K562 (cell line): ENCODE measurements around the gene SEZ6. TPM values are rescaled to one million over a fixed set of nuclear protein-coding genes. Genes with fewer than 3 reads are reported as not detected.

Source experiments
- ATAC-seq: fragments of 200-7000 bp; cut with Tn5 transposase; 3 replicates; pipeline ENCODE4 v1.9.1; 2020; ENCODE audit warnings: moderate library complexity
- BruUV-seq: library from RNA; stranded (reverse); fragments of 400-500 nt; replicated peaks from 2 replicates; lab custom pipeline; 2021; lab: Mats Ljungman, UMichigan
- CTCF ChIA-PET: fragments of 300-600 bp; formaldehyde crosslinking; extraction: SDS; loops from one replicate; lab custom pipeline; 2021; ENCODE audit warnings: low intra/inter-chr PET ratio; lab: Yijun Ruan, JAX
- POLR2A ChIA-PET: fragments of 300-600, 350-650 bp; sonication (Branson Sonifier 250); formaldehyde crosslinking; extraction: SDS; loops from one replicate; lab custom pipeline; 2021; ENCODE audit warnings: antibody characterized with exemption, inconsistent platforms; lab: Yijun Ruan, JAX
- DNase-seq, 4 experiments: peaks; one replicate each; pipeline versions ENCODE4 v3.0.0 to v3.0.0-alpha.2; 2011 to 2018; ENCODE audit warnings: low spot score in 3 of 4, mixed read lengths in 3 of 4; ENCODE audit errors: extremely low read depth in 1 of 4
- FAIRE-seq: peaks from 2 replicates; lab custom pipeline; 2011; peaks lifted over from hg19 to GRCh38; lab: Jason Lieb, UNC
- H2AFZ ChIP-seq: 2 replicates; pipeline ENCODE4 v1.6.0; 2011; ENCODE audit warnings: low read depth, low read length, control low read depth, inconsistent platforms
- H3K27ac ChIP-seq: fragments of 200-600 bp; 3 replicates; pipeline ENCODE4 v1.8.0; 2011; ENCODE audit warnings: low read depth, mild to moderate bottlenecking, control low read depth, inconsistent platforms, low read length, moderate library complexity, mixed read lengths; ENCODE audit errors: extremely low read depth
- H3K27me3 ChIP-seq, 2 experiments: fragments of 300-600 bp in 1 of 2; 2 replicates in 1 of 2; 3 replicates in 1 of 2; pipeline versions ENCODE4 v1.6.0 to v1.8.0; 2011; ENCODE audit warnings: inconsistent platforms in 2 of 2, low read length in 2 of 2, mild to moderate bottlenecking in 1 of 2, mixed read lengths in 1 of 2, moderate library complexity in 1 of 2; ENCODE audit not compliant: control insufficient read depth in 2 of 2, insufficient read depth in 2 of 2
- H3K36me3 ChIP-seq: fragments of 300-600 bp; 3 replicates; pipeline ENCODE4 v1.8.0; 2011; ENCODE audit warnings: mild to moderate bottlenecking, low read length, inconsistent platforms; ENCODE audit not compliant: control insufficient read depth, insufficient read depth
- H3K4me1 ChIP-seq, 2 experiments: fragments of 200-600 bp in 1 of 2; replicated peaks in 1 of 2; 2 replicates in 1 of 2; 3 replicates in 1 of 2; pipeline versions ENCODE4 v1.5.1 to v1.8.0; 2011; ENCODE audit warnings: inconsistent platforms in 2 of 2, low read length in 2 of 2, mild to moderate bottlenecking in 1 of 2, mixed read lengths in 1 of 2, moderate library complexity in 1 of 2; ENCODE audit not compliant: control insufficient read depth in 2 of 2, insufficient read depth in 2 of 2
- H3K4me2 ChIP-seq: 2 replicates; pipeline ENCODE4 v1.6.1; 2011; ENCODE audit warnings: low read length, control low read depth, inconsistent platforms, mixed read lengths; ENCODE audit not compliant: insufficient read depth
- H3K4me3 ChIP-seq: fragments of 200-600 bp; sonication (generic), shearing (Covaris generic); 2 replicates; pipeline ENCODE4 v1.5.1; 2016; ENCODE audit warnings: control low read depth, inconsistent platforms
- H3K79me2 ChIP-seq: fragments of 200-600 bp; 3 replicates; pipeline ENCODE4 v1.8.0; 2011; ENCODE audit warnings: low read length, inconsistent platforms; ENCODE audit not compliant: control insufficient read depth, insufficient read depth
- H3K9ac ChIP-seq, 2 experiments: 2 replicates each; pipeline versions ENCODE4 v1.6.0 to v1.6.1; 2011; ENCODE audit warnings: low read depth in 2 of 2, low read length in 2 of 2, control low read depth in 1 of 2, inconsistent platforms in 1 of 2, mild to moderate bottlenecking in 1 of 2, mixed read lengths in 1 of 2; ENCODE audit not compliant: insufficient read depth in 1 of 2
- H3K9me1 ChIP-seq: one replicate; pipeline ENCODE4 v1.6.0; 2011; ENCODE audit warnings: inconsistent platforms, mild to moderate bottlenecking, low read length, moderate library complexity; ENCODE audit not compliant: control insufficient read depth, insufficient read depth
- H3K9me3 ChIP-seq: replicated peaks from 2 replicates; pipeline ENCODE4 v1.5.1; 2011; ENCODE audit warnings: low read depth, low read length, inconsistent platforms; ENCODE audit not compliant: control insufficient read depth, insufficient read depth
- H4K20me1 ChIP-seq: replicated peaks from 2 replicates; pipeline ENCODE4 v1.6.1; 2011; ENCODE audit warnings: low read length, inconsistent platforms, mixed read lengths; ENCODE audit not compliant: control insufficient read depth, insufficient read depth
- HNRNPK ChIP-seq: fragments of 200-400 bp; formaldehyde crosslinking; IDR thresholded peaks from one replicate; pipeline ENCODE4 v1.6.1; 2018; ENCODE audit warnings: mild to moderate bottlenecking, low read depth, low read length; ENCODE audit not compliant: poor library complexity, severe bottlenecking
- SAP30 ChIP-seq: fragments of 200-600 bp; sonication (generic); IDR thresholded peaks from 2 replicates; pipeline ENCODE4 v1.6.1; 2012; ENCODE audit warnings: borderline replicate concordance, low read depth, mild to moderate bottlenecking, moderate library complexity, low read length, control low read depth, inconsistent platforms; ENCODE audit not compliant: insufficient read depth, poor library complexity, severe bottlenecking
- SREBF2 ChIP-seq: sonication (generic); formaldehyde crosslinking; IDR thresholded peaks from 2 replicates; pipeline ENCODE4 v1.4.0; 2020; ENCODE audit warnings: mild to moderate bottlenecking, missing genetic modification reagents
- TAL1 ChIP-seq: fragments of 450-650 bp; IDR thresholded peaks from 2 replicates; pipeline ENCODE4 v1.6.1; 2016; ENCODE audit warnings: mild to moderate bottlenecking
- TFAM ChIP-seq: fragments of 250-450 bp; sonication (Bioruptor Pico); conservative IDR thresholded peaks from 2 replicates; pipeline ENCODE4 v1.5.0; 2021; ENCODE audit warnings: mild to moderate bottlenecking, moderate library complexity
- ZNF347 ChIP-seq: fragments of 450-650 bp; formaldehyde crosslinking; IDR thresholded peaks from 2 replicates; pipeline ENCODE4 v1.4.0; 2020; ENCODE audit warnings: low read depth, mild to moderate bottlenecking, moderate library complexity
- WGBS: fragments of 100-300 bp; shearing (Covaris generic); methylation state at CpG from one replicate; pipeline ENCODE4 v1.1.6; 2016; ENCODE audit warnings: low coverage, mixed read lengths; ENCODE audit not compliant: insufficient coverage; ENCODE audit errors: missing lambda C conversion rate; 5-methylcytosine and 5-hydroxymethylcytosine counted together
- in situ Hi-C: fragments of 300-500 bp; cut with MboI; formaldehyde crosslinking; loops from 4 replicates; pipeline ENCODE4 v1.15.0; 2018; ENCODE audit warnings: inconsistent platforms, mixed read lengths
- intact Hi-C: fragments of 100-400 bp; cut with micrococcal nuclease; formaldehyde crosslinking; loops from 2 replicates; pipeline ENCODE4 v1.14.2; 2022
- polyA plus RNA-seq, 8 experiments: library from polyadenylated mRNA; depleted of rRNA in 4 of 8; stranded (reverse) in 5 of 8; unstranded in 3 of 8; fragments of >200 nt; fragmentation: Nextera tagmentation in 2 of 8; fragmentation: Illumina TruSeq in 1 of 8; extraction: Ambion mirVana in 2 of 8; extraction: Trizol in 1 of 8; gene quantifications; 2 replicates each; pipeline versions ENCODE4 v1.2.1 to v1.2.3, GENCODE V29; 2011 to 2014; ENCODE audit warnings: inconsistent platforms in 1 of 8, missing spikeins in 1 of 8
- total RNA-seq, 7 experiments: library from RNA; depleted of rRNA in 6 of 7; stranded (reverse); fragments of >200 nt in 6 of 7; fragmentation: Illumina TruSeq in 2 of 7; extraction: Trizol in 2 of 7; gene quantifications; 2 replicates each; pipeline versions ENCODE4 v1.2.1 to v1.2.3, GENCODE V29; 2011 to 2021; ENCODE audit warnings: low replicate concordance in 1 of 7
- TF ChIP-seq, protein P1 (sequence below), 2 experiments: fragments of 200-800 bp in 1 of 2; sonication (Bioruptor generic) in 1 of 2; sonication (generic) in 1 of 2; formaldehyde crosslinking in 1 of 2; IDR thresholded peaks in 1 of 2; conservative IDR thresholded peaks in 1 of 2; 2 replicates each; pipeline versions ENCODE4 v1.5.0 to v1.6.1; 2016 to 2020; ENCODE audit warnings: missing compliant biosample characterization in 1 of 2, missing genetic modification characterization in 1 of 2, missing genetic modification reagents in 1 of 2
- TF ChIP-seq, protein P2 (sequence below): sonication (generic); formaldehyde crosslinking; IDR thresholded peaks from 2 replicates; pipeline ENCODE4 v1.8.0; 2022; ENCODE audit warnings: mild to moderate bottlenecking, missing genetic modification reagents
- TF ChIP-seq, protein P3 (sequence below): sonication (generic); formaldehyde crosslinking; IDR thresholded peaks from 2 replicates; pipeline ENCODE4 v1.5.0; 2020; ENCODE audit warnings: missing genetic modification reagents

The SEZ6 gene
- total and polyA plus RNA-seq, 9 of the 15 experiments (the other 6 are each of a cell fraction or from before 2014, with no cell fraction given), result not detected

DNA sequence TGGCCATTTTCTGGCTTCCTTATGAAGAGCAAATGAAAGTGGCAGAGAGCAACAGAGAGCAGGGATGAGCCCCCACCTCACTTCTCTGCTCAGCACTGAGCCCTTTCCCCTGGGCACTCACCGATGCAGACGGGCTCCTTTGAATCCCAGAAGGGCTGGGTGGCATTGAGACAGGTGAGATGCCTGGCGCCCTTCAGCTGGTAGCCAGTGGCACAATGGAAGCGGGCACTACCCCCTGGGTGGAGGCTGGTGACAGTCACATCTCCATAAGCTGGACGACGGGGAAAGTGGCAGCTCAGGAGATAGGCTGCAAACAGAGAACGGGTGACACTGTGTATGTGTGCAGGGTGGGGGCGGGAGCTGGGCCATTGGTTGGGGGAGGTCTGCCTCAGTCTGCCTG, 42.0 kb downstream of the SEZ6 start (continued):
- TF ChIP-seq SAP30, result no peak
- TF ChIP-seq HNRNPK, result no peak
- no peak for TF ChIP-seq ZNF347 (CRISPR knock-in tag)
- no peak for TF ChIP-seq TAL1
- TF ChIP-seq SREBF2 (CRISPR knock-in tag), result no peak

DNA sequence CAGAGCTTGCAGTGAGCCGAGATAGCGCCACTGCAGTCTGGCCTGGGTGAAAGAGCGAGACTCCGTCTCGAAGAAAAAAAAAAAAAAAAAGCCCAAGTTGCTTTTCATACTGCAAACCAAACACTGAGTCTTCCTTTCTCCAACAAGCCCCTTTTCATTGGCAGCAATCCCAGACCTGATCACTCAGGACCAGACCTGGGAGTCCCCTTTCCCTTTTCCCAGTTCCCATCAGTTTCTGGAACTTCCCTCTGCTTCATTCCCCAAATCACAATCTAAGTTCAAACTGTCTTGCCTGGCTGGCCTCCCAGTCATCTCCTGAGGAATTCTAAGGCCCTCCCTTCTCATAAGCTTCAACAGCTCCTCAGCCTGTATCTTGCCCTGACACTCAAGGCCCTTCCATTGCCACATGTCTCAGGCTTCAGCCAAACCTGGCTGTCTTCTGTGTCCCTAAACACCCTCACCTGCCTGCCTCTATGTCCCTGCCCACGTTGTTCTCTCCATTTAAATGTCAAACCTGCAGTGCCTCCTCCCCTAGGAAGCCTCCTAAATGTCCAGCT, 42.7 kb downstream of the SEZ6 start:
- ChIA-PET CTCF (no interaction called here), POLR2A (interaction anchor here (0.9 to 1.3 kb wide), 2 partner anchors 9 to 12 kb away, joined by 4 read pairs; partner anchors contain the start of gene PHF12)
- intact Hi-C loops, result no loop called here
- Histone ChIP-seq H3K4me3 (no peak overlapping the region), H3K27ac (no peak overlapping the region), H4K20me1 (peaks cover 4% of the 10 kb centered on the region; the same call in 1 of the 2 replicates), H2AFZ (no peak overlapping the region), H3K27me3 (peaks cover 42 to 56% of the 10 kb centered on the region in 2 experiments), H3K9me1 (no peaks in the 10 kb centered on the region), H3K4me1 (no peaks in the 10 kb centered on the region; a peak in 1 of 5 replicates), H3K36me3 (no peaks in the 10 kb centered on the region), H3K9ac (no peak overlapping the region), H3K79me2 (no peaks in the 10 kb centered on the region), H3K4me2 (no peak overlapping the region), H3K9me3 (no peaks in the 10 kb centered on the region)
- WGBS, result 0% methylated on average over 1 of the region's 6 CpGs
- DNase-seq (no peak), ATAC-seq (no peak), FAIRE-seq (no peak)
- in situ Hi-C loops, result no loop called here
- no TSS peak for BruUV-seq
- TF ChIP-seq, protein P1, sequence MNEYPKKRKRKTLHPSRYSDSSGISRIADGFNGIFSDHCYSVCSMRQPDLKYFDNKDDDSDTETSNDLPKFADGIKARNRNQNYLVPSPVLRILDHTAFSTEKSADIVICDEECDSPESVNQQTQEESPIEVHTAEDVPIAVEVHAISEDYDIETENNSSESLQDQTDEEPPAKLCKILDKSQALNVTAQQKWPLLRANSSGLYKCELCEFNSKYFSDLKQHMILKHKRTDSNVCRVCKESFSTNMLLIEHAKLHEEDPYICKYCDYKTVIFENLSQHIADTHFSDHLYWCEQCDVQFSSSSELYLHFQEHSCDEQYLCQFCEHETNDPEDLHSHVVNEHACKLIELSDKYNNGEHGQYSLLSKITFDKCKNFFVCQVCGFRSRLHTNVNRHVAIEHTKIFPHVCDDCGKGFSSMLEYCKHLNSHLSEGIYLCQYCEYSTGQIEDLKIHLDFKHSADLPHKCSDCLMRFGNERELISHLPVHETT (CRISPR knock-in tag; conservative IDR thresholded peaks at IDR 0.05 in 1 of 2, IDR thresholded peaks at IDR 0.05 in 1 of 2), result no peak
- TF ChIP-seq, protein P2, sequence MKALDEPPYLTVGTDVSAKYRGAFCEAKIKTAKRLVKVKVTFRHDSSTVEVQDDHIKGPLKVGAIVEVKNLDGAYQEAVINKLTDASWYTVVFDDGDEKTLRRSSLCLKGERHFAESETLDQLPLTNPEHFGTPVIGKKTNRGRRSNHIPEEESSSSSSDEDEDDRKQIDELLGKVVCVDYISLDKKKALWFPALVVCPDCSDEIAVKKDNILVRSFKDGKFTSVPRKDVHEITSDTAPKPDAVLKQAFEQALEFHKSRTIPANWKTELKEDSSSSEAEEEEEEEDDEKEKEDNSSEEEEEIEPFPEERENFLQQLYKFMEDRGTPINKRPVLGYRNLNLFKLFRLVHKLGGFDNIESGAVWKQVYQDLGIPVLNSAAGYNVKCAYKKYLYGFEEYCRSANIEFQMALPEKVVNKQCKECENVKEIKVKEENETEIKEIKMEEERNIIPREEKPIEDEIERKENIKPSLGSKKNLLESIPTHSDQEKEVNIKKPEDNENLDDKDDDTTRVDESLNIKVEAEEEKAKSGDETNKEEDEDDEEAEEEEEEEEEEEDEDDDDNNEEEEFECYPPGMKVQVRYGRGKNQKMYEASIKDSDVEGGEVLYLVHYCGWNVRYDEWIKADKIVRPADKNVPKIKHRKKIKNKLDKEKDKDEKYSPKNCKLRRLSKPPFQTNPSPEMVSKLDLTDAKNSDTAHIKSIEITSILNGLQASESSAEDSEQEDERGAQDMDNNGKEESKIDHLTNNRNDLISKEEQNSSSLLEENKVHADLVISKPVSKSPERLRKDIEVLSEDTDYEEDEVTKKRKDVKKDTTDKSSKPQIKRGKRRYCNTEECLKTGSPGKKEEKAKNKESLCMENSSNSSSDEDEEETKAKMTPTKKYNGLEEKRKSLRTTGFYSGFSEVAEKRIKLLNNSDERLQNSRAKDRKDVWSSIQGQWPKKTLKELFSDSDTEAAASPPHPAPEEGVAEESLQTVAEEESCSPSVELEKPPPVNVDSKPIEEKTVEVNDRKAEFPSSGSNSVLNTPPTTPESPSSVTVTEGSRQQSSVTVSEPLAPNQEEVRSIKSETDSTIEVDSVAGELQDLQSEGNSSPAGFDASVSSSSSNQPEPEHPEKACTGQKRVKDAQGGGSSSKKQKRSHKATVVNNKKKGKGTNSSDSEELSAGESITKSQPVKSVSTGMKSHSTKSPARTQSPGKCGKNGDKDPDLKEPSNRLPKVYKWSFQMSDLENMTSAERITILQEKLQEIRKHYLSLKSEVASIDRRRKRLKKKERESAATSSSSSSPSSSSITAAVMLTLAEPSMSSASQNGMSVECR (CRISPR knock-in tag), result no peak
- TF ChIP-seq, protein P3, sequence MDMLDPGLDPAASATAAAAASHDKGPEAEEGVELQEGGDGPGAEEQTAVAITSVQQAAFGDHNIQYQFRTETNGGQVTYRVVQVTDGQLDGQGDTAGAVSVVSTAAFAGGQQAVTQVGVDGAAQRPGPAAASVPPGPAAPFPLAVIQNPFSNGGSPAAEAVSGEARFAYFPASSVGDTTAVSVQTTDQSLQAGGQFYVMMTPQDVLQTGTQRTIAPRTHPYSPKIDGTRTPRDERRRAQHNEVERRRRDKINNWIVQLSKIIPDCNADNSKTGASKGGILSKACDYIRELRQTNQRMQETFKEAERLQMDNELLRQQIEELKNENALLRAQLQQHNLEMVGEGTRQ (CRISPR knock-in tag), result no peak
- TF ChIP-seq TFAM (CRISPR knock-in tag), result no peak
